GM19467 (cell line): Measurements from ENCODE around the gene CAVIN1.
A peak's percentile ranks its signal among the peaks of the same experiment; 100 is the strongest.
"Not testable (repeated sequence)": the region's sequence is repeated elsewhere in the genome, so short reads cannot be mapped to it uniquely, and the experiment has no call there.

Source experiments
- ATAC-seq: cut with Tn5 transposase; IDR thresholded peaks from one replicate; pipeline ENCODE4 v1.9.1; 2021; ENCODE audit warnings: mild to moderate bottlenecking, moderate library complexity; ENCODE audit not compliant: unreplicated experiment

Gene CAVIN1, protein sequence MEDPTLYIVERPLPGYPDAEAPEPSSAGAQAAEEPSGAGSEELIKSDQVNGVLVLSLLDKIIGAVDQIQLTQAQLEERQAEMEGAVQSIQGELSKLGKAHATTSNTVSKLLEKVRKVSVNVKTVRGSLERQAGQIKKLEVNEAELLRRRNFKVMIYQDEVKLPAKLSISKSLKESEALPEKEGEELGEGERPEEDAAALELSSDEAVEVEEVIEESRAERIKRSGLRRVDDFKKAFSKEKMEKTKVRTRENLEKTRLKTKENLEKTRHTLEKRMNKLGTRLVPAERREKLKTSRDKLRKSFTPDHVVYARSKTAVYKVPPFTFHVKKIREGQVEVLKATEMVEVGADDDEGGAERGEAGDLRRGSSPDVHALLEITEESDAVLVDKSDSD

DNA sequence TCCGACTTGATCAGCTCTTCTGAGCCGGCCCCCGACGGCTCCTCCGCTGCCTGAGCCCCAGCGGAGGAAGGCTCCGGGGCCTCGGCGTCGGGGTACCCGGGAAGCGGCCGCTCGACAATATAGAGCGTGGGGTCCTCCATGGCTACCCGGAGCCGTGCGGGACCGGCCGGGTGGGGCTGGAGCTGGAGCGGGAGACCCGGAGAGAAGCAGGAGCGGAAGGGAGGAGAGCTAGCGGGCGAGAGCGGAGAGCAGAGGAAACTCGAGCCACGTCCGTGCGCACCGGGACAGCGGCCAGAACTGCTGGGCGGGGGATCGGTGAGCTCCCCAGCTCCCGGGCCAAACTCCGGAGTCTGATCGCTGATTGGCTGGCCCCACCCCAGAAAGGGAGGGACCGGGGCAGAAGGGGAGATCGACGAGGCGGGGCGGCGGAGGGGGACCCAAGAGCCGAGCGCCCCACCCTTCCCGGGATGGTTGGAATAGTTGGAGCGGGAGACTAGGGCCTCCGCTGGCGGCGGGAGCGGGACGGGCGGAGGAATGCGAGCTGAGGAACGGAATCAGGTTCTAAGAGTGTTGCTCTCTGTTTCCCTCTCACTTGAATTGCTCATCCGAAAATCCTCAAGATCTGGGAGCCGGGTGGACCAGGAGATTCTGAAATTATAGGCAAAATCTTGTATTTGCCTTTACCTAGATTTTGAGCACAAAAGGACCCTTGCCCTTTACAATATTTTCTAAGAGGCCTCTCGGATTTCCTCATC lies at the start of gene CAVIN1:
Gene CAVIN1, minus strand, starts transcription at position 299 of the 755 bp plus-strand sequence. Its CDS starts 159 bp downstream, at position 140.
- ATAC-seq: no peak

DNA sequence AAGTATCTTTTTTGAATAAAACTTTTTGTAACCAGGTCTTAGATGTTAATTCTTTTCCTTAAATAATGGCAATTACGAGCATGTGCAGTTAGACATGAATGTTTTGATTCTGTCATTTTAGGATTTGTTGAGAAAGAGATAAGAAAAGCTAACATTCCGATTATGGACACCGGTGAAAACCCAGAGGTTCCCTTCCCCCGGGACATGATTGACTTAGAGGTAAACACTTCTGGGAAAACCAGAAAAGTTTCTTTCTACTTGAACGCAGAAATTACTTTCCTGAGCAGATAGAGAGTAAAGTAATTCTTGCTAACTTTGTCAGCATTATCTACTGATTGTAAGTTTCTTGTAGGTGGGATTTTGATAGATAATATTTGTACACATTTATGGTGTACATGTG lies 44.8 kb upstream of the CAVIN1 start:
- no peak for ATAC-seq

DNA sequence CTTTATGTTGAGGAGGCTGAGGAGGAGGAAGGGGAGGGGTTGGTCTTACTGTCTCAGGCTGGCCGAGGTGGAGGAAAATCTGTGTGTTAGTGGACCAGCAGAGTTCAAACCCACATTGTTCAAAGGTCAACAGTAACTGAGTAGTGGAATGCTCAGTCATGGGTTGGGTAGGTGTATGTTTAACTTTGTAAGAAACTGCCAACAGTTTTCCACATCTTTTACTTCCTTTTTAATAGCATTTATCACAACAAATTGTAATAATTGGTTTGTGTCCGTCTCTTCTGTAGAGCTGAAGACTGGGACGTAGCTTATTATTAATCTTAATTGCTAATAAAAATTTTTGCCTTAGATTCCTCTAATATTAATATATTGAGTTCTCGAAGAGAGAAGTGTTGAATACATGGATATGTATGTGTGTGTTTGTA lies 40.9 kb upstream of the CAVIN1 start:
- ATAC-seq: no peak

DNA sequence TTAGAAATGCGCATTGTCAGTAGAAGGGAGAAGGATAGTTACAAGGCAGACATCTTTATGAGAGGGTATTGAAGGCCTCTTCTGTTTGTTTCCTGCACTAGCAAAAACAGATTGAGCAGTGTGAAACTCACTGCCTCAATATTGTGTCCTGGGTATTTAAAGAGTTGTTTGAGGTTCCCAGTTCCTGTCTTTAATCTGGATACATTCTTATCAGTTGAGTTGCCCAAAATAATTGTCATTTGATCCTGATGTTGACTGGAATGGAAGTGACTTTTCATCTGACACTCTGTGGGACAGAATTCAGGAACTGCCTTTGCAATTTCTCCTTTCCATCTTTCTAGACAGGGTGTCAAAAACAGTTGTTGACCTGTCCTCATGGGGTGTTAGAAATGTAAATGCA lies 37.3 kb upstream of the CAVIN1 start:
- no peak for ATAC-seq

DNA sequence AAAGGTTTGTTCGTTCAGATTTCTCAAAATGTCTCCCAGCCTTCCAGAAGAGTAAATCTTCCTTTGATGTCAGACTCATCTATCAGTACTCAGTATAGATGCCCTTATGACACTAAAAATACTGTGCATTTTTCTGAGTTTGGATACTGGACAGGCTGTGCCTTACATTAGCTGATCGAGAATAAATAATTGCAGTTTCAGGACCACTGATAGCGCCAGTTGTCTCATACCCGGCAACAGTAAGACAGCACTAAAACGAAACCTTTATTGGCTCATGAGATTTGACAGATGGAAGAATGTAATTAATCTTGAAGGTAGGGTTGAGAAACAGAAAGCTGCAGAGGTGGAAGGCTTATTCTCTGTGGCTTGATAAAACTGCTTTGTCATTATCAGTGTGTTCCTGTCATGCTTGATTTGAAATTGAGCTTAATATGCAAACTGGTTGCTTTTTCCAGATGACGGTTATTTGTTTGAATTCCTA lies 36.8 kb upstream of the CAVIN1 start:
- no peak for ATAC-seq

DNA sequence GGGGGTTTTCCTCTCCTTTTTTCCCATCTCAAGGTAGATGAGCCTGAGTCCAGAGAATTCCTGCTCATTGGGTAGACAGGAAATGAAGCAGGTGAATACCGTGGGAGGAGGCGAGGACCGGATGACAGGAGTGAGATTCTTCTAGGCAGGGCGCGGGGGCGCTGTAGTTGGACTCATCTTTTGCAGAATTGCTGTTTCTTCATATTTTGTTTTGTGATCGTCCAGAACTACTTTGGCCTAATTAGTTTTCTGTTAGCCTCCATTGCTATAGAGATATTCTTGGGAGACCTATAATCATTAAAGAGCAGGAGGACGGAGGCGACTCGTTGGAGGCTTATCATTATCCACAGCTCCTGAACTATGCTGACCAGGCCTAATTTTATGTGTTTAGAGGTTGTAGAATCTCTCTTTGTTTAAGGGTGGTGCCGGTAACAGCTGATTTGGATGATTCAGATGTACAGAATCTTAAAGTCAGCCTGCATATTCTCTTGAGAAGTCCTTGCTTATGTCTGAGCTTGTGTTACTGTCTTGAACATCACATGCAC lies 36.3 kb upstream of the CAVIN1 start:
- no peak for ATAC-seq

DNA sequence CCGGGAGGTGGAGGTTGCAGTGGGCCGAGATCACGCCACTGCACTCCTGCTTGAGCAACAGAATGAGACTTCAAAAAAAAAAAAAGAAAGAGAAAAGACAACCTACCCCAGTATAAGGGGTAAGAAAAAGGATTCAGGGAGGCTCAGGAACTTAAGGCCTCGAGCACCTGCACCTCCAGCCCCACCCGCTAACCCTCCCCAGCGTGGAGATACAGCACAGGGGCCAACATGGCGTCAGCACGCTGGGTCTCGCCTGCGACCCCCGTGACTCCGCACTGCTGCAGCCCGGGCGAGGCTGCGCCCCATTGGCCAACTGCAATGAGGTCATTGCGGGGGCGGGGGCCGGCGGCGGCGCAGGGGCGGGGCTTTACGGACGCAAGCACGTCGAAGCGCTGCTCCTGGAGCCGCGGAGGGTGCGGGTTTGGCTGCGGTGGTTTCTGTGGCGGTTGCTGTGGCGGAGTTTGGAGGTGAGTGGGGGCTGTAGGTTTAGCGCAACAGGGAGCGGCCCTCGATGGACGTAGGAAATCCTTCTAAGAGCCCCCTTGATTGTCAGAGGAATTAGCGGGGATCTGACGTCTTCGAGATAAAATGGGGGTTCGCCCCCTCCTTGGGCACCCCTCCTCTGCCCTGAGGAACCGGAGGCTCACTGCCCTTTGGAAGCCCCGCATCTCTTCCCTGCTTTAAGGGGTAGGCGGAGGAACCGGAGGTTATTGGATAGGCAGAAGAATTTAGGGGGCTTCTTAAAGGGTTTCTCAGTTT lies 35.6 kb upstream of the CAVIN1 start, which contains the start of gene ATP6V0A1:
Gene ATP6V0A1, plus strand, starts transcription at position 382 of the 759 bp plus-strand sequence. CDS start 2,017 bp downstream, outside the sequence.
- peak; percentile 49 for ATAC-seq

DNA sequence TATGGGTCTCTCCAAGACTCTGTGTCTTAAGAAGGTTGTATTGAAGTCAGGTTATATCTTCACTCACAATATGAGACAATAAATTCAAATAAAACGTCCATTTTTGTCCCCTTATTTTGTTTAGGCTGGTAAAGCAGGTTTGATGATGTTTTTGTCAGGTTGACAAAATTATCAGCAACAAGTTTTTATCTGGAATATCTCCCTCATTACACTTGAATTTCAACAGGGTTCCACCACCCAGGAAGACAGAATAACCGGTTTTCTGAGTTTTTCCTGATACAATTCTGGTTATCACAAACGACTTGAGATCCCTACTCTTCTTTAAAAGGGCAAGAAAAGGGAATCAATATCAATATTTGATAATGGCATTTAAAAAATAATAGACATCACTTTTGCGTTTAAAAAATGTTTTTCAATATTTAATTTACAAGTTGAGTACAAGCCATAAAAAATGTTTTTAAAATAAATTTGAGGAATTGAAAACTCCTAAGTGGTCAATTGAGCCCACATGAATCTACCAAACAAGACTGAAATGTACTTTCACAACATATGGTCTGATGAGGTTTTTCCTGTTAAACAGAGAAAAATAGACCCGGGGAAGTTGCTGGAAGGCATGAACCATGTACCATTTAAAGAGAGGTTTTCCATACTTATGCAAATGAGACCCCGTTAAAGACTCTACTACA lies 34.2 kb upstream of the CAVIN1 start:
- no peak for ATAC-seq

DNA sequence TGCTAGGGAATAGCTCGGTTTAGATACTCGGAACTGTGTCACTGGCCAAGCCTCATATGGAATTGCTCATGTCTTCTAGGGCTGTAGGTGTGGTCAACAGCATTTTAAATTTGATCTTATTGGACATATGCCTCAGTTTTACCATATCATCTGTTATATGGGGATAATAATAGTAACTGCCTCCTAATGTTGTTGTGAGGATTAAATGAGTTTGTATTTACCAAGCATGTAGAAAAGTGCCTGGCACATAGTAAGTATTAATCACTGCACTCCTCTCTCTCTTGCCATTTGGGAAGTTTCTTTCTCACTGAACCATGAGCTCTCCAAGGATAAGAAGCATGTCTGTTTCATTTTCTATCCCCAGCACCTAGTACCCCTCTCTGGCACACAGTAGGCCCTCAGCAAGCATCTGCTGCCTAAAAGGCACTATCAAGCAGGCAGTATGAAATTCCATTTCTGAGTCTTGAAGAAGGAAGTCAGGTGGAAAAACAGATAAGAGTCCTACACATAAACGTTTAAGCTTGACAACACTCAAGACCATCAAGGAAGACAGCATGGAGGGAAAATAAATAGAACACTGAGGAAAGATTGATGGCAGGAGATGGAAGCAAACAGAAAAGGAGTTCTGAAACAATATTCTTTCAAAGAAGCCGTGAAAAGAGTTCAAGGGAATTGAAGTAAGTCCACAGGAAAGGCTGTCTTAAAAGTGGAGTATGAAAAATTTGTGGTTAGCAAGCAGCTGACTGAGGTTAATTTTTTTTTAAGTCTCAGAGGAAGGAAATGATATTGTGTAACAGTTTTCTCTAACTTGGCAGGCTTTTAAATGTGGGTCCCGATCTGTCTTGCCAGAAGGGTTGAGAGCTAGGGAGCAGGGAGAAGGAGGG lies 33.4 kb upstream of the CAVIN1 start:
- ATAC-seq: no peak

DNA sequence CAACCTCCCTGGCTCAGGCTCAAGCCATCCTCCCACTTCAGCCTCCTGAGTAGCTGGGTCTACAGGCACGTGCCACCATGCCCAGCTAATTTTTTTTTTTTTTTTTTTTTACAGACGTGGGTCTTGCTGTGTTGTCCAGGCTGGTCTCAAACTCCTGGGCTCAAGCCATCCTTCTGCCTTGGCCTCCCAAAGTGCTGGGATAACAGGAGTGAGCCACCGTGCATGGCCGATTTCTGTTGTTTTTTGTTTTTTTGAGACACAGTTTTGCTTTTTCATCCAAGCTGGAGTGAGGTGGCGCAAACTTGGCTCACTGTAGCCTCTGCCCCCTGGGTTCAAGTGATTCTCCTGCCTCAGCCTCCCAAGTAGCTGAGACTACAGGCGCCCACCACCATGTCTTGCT lies 31.9 kb upstream of the CAVIN1 start:
- ATAC-seq: not testable (repeated sequence)

DNA sequence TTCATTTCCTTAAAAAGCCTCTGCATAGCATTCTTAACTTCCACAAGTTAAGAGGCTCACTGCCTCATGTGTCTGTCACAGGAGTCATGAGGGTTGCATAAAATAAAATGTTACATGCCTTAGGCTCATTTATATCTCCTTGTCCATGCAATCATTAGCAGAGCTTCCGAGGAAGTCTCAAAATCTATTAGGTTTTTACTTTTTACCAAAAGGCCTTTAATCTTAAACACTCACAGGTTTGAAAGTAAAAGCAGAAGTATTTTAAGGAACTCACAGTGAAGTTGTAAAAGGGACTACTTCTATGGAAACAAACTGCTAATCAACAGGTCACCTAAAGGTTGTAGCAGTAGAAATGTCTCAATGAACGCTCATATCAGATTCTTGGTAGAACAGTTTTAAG lies 30.4 kb upstream of the CAVIN1 start:
- no peak for ATAC-seq

DNA sequence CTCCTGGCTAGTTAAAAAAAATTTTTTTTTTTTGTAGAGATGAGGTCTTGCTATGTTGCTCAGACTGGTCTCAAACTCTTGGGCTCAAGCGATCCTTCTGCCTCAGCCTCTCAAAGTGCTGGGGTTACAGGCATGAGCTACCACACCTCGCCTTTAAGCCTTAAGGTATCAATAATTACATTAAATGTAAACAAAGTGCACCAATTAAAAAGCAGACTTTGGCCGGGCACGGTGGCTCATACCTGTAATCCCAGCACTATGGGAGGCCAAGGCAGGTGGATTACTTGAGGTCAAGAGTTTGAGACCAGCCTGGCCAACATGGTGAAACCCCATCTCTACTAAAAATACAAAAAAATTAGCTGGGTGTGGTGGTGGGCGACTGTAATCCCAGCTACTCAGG lies 28.2 kb upstream of the CAVIN1 start:
- ATAC-seq: not testable (repeated sequence)

DNA sequence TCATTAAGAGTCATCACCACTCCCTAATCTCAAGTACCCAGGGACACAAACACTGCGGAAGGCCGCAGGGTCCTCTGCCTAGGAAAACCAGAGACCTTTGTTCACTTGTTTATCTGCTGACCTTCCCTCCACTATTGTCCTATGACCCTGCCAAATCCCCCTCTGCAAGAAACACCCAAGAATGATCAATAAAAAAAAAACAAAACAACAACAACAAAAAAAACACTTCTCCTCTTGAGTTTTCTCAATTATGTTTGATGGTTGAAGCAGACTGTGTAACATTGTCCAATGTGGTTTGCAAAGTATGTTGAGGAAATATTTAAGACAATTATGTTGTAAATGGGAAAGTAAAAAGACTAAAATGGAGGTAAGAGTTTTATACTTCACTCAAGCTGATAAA lies 26.8 kb upstream of the CAVIN1 start:
- not testable (repeated sequence) for ATAC-seq

DNA sequence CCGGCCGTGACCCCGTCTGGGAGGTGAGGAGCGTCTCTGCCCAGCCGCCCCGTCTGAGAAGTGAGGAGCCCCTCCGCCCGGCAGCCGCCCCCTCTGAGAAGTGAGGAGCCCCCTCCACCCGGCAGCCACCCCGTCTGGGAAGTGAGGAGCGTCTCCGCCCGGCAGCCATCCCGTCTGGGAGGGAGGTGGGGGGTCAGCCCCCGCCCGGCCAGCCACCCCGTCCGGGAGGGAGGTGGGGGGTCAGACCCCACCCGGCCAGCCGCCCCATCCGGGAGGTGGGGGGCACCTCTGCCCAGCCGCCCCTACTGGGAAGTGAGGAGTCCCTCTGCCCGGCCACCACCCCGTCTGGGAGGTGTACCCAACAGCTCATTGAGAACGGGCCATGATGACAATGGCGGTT lies 26.1 kb upstream of the CAVIN1 start:
- ATAC-seq: not testable (repeated sequence)

DNA sequence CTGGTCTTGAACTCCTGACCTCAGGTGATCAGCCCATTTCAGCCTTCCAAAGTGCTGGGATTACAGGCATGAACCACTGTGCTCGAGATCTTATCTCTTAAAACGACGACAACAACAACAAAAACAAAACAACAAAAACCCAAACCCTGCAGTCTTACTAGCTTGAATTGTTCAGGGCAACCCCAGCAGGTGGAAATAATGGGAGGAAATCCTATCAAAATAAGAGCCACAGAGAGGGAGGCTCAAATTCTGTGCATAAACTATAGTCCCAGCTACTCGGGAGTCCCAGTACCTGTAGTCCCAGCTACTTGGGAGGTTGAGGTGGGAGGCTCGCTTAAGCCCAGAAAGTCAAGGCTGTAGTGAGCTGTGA lies 19.1 kb upstream of the CAVIN1 start:
- ATAC-seq: no peak

DNA sequence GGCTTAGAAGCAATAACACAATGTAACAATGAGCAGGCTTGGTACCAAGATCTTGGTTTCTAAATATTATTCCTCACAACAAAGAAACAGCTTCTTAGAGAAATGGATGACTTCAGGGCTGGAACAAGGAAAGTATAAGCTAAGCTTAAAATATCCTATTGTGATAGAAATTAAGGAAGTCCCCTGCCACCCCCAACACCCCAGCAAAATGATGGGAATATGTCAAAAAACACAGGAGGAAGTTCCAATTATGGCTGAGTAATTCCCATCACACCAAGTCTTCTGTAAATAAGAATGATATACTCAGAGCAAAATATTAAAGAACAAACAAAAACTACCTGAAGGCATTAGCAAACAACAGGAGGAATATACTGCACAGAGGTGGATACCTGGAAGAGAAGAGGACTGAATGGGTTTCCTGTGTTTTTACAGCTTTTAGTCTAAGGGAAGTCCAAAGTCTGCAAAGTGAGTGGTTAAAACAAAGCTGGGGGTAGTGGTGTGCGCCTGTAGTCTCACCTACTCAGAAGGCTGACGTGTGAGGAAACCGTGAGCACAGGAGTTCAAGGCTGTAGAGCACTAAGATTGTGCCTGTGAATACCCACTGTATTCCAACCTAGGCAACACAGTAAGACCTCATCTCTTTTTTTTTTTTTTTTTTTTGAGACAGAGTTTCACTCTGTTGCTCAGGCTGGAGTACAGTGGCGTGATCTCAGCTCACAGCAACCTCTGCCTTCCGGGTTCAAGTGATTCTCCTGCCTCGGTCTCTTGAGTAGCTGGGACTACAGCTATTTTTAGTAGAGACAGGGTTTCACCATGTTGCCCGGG lies 18.5 kb upstream of the CAVIN1 start:
- ATAC-seq: no peak

DNA sequence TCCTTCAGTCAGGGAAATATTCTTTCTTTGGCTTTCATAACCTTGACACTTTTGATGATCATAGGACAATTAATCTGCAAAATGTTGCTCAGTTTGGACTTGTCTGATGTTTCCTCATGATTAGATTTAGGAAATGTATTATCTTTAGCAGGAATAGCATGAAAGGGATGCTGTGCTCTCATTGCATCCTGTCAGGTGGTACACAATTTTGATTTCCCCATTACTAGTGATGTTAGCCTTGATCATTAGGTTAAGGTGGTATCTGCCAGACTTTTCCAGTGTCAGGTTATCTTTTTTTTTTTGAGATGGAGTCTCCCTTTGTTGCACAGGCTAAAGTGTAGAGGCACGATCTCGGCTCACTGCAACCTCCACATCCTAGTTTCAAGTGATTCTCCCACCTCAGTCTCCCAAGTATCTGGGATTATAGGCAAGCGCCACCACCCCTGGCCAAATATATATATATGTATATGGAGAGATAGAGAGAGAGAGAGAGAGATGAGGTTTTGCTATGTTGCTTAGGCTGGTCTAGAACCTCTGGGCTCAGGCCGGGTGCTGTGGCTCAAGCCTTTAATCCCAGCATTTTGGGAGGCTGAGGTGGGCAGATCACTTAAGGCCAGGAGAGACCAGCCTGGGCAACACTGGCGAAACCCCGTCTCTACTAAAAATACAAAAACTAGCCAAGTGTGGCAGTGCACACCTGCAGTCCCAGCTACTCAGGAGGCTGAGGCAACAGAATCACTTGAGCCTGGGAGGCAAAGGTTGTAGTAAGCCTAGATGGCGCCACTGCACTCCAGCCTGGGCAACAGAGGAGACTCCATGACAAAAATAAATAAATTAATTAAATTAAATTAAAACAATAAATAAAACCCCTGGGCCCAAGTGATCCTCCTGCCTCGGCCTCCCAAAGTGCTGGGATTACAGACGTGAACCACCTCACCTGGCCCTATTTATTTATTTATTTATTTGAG lies 15.8 kb upstream of the CAVIN1 start:
- no peak for ATAC-seq
